ENCODE measurements around the gene ATG4B.

DNA sequence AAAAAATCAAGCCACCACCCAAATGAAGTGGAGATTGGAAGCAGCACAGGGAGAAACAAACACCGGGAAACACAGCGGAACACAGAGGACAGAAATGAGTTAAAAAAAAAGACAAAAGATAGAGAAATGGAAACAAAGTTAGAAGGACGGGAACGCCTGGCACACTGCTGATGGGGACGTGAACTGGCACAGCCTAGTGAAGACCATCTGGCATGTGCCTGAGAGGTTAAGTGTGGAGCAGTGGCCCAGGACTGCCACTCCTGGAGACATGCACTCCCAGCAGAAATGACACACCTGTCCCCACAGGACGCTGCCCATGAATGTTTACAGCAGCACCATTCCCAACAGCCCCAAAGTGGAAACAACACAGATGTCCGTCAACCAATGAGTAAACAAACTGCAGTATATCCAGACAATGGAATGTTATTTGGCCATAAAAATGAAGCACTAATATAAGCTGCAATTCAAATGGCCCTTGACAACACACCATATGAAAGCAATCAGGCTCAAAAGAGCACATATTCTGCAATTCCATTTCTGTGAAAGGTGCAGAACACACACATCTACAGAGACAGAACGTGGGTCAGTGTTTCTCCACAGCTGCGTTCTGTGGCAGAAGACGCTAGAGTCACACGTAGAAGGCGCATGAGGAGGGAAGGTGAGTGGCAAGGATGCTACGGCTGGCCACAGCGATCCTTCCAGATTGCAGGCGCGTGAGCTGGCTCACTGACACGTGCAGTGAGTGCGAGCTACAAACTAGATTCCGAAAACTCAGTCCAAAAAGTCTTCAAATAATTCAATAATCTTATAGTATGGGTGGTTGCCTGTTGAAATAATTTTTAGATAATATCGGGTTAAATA lies 25.1 kb upstream of the ATG4B start:
- TF ChIP-seq POLR2AphosphoS5 (IDR thresholded peaks at IDR 0.05; ENCODE audit: low read depth, low read length): no peak
- no peak for TF ChIP-seq SIN3A (conservative IDR thresholded peaks at IDR 0.05 in 1 of 2, IDR thresholded peaks at IDR 0.05 in 1 of 2; ENCODE audit: low read depth in 1 of 2, low read length in 2 of 2)
- no peak for TF ChIP-seq TBP (IDR thresholded peaks at IDR 0.05; ENCODE audit: low read depth, low read length)
- TF ChIP-seq, protein P1, sequence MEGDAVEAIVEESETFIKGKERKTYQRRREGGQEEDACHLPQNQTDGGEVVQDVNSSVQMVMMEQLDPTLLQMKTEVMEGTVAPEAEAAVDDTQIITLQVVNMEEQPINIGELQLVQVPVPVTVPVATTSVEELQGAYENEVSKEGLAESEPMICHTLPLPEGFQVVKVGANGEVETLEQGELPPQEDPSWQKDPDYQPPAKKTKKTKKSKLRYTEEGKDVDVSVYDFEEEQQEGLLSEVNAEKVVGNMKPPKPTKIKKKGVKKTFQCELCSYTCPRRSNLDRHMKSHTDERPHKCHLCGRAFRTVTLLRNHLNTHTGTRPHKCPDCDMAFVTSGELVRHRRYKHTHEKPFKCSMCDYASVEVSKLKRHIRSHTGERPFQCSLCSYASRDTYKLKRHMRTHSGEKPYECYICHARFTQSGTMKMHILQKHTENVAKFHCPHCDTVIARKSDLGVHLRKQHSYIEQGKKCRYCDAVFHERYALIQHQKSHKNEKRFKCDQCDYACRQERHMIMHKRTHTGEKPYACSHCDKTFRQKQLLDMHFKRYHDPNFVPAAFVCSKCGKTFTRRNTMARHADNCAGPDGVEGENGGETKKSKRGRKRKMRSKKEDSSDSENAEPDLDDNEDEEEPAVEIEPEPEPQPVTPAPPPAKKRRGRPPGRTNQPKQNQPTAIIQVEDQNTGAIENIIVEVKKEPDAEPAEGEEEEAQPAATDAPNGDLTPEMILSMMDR (IDR thresholded peaks at IDR 0.05; ENCODE audit: control extremely low read depth in 1 of 3, insufficient read depth in 1 of 3, low read depth in 1 of 3, low read length in 3 of 3): no peak

All from H1 (cell line).